HG02678 (cell line): ENCODE results near the gene CD164.

Experiments
- ATAC-seq: cut with Tn5 transposase; IDR thresholded peaks from one replicate; pipeline ENCODE4 v1.9.1; 2021; ENCODE audit warnings: mild to moderate bottlenecking, moderate library complexity; ENCODE audit not compliant: unreplicated experiment

Gene CD164

DNA sequence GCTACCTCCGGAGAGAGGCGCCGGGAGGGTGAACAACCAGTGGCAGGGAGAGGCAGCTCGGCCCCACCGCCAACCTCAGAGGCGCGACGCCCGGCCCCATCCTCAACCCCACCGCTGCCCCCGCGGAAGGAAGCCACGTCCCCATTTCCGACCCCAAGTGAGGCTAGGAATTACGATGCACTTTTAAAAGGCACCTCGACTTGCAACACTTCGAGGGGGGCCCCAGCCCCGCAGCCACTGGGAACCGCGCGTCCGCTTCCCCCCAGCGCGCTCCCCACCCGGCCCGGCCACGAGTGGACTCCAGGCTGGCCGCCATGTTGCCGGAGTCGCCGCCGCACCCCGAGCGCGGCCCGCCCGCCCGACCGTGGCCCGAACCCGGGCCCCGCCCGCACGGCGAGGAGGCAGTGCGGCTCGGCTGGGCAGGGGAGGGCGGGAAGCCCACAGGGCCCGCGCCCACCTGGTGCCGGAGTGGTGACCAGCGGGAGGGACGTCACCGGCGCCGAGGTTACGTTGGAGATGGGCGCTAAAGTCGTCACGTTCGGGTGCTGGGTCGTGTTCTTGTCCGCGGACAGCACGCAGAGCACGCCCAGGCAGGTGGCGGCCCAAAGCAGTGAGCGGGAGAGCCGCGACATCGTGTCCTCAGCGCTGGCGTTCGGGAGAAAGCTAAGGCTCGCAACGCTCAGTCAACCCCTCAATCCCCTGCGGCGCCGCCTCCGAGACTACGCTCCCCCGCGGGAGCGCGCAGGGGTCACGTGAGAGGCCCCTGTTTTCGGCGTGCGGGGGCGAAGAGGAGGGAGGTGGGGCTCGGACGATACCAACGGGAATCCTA is at the start of gene CD164:
CD164 (minus strand) TSS at position 721 of the 829 bp plus-strand sequence; CDS start at position 632, 89 bp downstream.
- peak; percentile 47 for ATAC-seq

DNA sequence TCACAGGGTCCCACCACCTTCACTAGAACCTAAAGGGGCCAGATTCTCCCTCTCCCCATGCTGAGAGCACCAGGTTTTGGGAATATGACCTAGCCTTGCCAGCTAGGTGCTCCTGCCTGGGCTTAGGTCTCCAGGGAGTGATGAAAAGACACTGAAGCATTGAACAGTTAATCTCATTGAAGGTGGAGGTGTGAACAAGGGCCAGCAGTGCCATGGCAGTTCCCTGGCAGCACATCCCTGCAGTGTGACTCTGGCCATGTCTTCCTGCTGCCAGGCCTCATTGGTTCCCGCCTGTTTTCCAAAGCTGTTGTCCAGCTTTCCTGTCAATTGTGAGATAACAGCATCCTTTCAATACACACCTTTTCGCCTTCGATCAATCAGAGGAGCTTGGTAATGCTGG is 47.2 kb upstream of the CD164 start:
- ATAC-seq, result no peak

DNA sequence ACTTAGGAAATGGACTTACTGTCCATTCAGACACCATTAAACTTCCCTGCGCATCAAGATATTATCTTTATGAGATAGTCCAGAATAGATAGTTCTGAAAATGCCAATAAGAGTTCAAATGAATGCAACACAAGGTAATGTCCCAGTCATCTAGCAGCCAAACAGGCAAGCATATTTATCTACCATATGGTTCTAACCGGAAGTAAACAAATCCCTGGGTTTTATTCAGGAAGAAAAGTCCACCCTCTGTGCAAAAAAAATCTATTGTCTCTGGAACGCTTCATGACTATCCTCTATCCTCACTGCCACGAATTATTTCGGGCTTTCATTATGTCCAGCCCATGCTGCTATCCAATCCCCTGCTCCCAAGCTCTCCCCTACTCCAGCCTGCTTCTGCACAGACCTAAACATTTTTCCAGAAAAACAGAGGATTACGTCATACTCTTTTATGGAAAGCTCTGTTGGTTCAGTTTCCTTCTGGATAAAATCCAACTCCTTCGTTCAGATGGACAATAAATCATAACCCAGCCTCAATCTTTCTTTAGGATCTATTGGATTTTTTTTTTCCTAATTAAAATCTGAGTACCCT is 46.7 kb upstream of the CD164 start:
- ATAC-seq, result no peak

DNA sequence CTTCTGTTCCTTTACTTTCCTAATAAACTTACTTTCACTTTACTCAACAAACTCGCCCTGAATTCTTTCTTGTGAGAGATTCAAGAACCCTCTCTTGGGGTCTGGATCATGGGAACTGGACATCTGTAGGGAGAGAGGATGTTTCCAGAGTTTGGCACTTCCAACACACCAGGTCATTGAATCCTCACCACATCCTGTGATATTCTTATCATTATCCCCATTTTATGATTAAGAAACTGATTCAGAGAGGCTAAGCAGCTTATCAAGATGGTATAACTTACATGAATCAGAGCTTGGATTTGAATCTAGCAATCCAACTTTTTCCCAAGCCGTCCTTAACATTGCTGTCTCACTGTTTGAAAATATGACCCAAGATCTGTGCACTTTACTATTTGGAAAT is 42.7 kb upstream of the CD164 start:
- ATAC-seq, result no peak

DNA sequence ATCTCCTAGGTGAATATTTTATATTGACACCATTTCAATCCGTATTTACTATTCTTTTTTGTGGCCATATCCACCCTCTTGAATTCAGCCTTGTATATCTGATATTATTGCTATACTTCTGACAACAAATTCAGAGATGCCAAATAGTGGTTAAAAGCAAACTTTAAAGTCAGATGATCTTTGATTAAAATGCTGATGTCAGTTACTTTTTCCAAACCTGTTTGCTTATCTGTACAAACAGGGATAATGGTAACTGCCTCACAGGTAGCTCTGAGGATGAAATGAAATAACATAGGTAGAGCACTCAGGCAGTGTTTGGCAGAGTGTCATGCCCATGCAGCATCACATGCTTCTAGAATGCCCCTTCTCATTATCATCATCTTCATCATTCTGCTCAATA is 38.9 kb upstream of the CD164 start:
- ATAC-seq, result no peak

DNA sequence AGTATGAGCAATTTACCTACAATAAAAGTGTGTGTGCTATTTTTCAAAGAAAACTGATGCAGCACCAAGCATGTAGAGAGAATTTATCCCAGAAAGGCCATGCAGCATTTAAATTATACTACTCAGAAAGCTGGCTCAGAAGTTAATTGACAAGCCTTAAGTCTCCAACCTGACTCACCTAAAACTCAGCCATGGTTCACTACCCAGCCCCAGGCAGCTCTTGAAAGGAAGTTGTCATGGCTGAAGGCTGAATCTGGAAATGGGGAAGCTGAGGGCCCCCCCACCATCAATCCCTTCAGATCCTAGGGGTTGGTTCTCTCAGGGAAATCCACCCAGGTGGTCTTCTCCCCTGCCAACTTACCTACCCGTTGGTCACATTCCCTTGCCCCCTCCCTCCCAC is 38.5 kb upstream of the CD164 start:
- no peak for ATAC-seq

DNA sequence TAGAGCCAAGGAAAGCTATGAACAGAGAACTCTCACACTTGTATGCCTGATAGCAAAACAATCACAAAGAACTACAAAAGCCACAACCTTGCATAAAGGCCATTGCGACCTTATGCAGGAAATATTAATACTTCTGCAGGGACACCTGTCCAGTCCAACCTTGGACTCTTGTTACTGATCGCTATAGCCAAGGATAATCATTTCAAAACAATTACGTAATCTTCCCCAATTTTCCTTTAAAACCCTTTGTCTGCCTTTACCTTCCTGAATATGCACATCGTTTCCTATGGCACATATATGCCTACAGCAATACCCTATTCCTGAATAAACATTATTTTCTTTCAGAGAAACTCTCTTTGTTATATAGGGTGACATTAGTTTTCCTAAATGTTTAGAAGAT is 35.4 kb upstream of the CD164 start:
- no peak for ATAC-seq

DNA sequence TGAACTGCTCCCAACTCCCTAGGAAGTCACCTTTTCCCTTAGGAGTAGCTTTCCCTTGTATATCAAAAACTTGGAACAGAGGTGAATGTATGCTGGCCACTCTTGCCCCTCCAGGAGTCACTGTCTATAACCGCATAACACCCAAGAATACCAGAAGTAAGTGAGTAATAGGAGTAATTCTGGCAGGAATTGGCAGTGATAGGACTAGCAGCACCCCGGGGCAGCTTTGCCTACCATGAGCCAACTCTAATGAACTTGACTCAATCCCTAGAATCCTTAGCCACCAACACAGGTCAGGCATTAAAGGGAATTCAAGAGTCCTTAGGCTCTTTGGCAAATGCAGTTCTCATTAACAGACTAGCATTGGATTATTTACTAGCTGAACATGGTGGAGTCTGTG is 28.8 kb upstream of the CD164 start:
- ATAC-seq, result no peak

DNA sequence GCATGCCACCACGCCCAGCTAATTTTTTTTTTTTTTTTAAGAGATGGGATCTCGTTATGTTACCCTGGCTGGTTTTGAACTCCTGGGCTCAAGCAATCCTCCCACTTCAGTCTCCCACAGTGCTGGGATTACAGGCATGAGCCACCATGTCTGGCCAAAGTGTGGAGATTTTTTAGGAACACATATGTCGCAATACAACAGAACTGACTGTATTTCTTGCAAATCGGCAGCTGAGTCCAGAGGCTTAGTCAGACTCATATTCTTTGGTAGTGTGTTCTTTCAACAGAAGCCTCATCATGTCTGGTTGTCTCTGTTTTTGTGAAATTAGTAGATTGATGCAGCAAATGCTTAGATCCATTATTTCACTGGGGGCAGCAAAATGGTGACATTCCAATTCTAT is 23.9 kb upstream of the CD164 start:
- no peak for ATAC-seq

DNA sequence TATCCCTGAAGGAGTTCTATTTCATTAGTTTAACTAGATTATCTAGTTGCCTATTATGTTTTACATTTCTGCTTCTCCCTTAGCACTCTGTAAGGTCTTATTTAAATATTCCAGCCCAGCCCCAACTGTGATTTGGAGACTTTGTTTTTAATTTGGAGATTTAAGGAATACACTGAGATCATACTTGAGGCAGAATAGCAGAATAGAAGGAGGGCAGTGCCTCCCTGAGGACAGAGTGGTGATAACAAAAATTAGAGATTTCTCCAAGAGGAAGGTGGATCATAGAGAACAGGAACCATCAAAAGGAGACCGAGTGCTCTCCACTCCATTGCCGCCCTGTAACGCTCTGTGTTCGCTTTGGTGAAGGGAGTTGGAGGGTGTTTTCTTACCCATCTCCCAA is 14.8 kb upstream of the CD164 start:
- ATAC-seq, result no peak

DNA sequence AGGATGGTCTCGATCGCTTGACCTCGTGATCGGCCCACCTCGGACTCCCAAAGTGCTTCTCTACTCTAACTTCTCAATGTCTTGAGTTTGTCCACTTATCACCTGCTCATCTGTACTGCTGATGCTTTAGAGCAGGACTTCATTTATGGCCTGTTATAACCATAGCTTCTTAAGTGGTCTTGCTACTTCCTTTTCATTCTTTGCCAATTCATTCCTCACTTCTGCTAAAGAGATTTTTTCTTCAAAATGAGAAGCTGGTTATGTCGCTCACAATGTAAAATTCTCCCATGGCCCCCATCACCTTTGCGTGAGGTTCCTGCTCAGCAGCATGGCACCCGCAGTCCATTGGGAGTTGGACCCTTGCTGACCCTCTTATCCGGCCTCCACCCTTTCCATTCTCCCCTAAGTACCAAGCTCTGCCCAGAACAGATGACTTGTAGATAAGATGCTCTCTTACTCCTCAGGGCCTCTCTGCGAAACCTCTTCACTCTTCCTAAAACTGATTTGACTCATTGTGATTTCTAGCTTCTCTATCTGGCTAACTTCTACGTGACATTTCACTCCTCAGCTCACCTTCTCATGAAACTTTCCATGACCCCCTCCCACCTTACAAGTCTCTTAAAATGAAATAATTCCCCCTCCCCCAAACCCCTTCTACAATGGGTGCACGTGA is 13.9 kb upstream of the CD164 start:
- no peak for ATAC-seq

DNA sequence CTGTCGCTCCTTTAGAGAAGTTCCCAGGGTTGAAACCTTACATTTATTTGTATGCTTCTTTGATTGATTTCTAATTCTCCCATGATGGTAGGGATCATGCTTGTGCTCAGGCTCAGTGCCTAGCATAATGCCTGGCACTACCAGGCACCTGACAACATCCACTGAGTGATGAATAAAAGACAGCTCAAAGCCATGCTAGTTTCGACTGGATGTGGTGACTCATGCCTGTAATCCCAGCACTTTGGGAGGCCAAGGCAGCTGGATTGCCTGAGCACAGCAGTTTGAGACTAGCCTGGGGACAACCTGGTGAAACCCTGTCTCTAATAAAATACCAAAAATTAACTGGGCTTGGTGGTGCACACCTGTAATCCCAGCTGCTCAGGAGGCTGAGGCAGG is 11.6 kb upstream of the CD164 start:
- no peak for ATAC-seq

DNA sequence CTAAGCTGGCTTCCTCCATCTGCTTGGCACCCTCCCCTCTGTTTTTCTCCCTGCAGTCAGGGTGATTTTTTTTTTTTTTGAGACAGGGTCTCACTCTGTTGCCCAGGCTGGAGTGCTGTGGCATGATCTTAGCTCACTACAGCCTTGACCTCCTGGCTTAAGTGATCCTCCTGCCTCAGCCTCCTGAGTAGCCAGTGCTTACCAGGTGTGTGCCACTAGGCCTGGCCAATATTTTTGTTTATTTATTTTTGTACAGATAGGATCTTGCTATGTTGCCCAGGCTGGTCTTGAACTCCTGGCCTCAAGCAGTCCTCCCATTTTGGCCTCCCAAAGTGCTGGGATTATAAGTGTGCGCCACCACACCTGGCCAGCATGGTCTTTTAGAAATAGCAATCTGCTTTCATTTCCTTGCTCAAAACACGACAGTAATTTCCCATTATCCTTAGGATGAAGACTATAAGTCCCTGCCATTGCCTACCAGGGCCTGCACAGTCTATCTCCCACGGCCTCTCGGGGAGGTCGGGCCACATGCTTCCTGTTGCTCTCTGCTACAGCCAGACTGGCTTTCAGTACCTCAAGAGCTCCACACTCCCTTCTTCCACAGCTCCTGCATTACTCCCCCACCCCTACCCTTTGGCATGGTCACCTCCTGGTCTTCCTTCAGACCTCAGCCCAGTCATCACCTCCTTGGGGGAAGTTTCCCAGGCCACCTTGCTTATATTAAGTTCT is 11.1 kb upstream of the CD164 start:
- no peak for ATAC-seq

DNA sequence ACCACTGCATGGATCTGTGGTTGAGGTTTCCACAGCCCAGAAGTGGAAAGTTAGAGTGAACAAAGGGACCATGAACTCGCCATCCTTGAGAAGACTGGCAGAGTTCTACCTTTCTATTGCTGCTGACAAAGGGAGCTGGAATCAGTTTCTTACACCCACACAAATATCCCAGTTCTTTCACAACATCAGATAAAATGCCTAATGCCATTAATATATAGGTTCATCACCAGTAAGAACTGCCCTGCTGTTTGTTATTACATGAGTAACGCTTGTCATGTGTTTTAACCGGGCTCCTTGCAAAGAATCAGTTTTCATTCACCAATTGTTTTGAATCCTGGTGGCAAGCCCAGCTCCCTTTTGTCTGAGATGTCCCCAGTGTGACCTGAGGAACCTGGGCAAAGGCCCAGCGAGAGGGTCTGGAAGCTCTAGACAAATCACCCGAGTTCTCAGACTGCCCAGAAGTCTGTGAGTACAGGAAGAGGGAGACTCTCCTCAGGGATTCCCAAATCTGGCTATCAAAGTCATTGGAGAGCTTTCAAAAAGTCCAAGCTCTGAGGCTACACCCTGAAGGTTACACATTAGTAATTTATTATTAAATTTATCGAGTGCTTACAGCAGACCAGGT is 7.5 kb upstream of the CD164 start:
- ATAC-seq, result no peak

DNA sequence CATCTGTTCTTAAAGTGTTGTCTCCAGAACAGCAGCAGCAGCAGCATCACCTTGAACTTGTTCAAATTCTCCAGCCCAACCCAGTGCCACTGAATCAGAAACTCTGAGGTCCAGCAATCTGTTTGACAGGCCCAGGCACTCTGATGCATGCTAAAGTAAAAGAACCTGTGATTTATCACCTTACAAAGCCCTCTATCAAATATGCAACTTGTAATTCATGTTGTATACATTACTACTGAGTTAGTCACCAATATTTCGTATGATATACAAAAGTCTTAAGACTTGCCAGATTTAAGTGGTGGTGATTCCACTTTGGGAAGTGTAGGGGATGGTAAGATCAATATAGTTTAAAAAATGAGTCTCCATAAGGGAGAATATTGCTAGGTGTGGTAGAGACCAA is 6.0 kb upstream of the CD164 start:
- ATAC-seq, result no peak

DNA sequence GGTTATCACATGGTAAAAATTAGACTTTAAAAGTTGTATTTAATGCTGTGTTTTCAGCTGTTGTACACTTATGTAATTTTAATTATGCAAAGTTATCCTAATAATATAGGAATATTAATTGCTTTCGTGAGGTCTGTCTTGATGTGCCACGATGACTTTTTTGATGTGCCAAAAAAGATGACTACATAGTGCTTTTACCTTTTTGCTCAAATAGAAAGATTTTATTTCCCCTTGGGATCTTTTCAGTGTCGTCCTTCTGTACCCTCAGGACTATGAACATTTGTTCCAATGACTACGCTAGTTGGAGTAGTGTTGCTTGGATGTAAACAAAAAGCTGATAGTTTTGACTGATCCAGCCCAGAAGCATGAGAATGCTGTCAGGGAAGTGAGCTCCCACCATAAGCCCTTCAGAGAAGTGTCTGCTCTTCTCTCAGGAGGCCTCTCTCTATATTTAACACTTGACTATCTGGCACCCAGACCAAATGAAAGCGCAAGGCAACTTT is 1.2 kb upstream of the CD164 start:
- no peak for ATAC-seq

DNA sequence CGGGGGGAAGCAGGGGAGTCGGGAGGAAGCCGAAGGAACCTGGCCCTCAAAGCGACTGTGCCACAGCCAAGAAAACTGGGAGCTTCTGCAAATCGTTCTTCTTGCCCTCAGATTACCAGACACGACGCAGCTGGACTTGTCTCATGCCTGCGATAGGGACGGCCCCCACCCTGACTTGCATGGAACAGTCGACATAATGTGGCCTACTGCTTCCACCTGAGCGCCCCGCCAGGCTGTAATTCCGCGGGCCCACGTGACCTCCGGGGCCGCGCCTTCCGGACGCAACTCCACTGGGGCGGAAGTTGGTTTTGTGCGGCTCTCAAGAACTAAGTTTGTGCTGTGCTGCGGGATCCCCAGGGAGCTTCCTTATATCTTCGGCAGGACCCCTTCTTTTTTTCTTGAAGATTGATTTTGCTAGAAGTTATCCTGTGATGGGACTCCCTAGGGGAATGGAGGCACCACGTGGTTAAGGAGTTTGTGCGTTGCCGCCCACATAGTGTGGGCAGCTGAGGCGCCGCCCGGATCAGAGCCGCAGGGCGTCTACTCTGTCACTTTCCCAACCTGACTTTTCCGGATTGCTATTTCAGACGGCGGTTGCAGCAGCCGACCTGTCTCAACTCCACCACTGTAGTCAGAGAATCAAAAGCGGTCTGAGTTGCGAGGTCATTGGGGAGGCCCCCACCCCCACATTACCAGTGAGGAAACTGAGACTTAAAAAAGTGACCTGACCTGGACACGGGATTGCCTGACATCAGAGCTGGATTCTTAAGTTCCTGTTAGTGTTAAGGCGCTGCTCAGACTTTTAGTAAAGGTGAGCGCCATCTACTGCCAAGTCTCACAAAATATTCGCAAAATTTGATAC is 540 bp upstream of the CD164 start:
- ATAC-seq, result peak; percentile 67

DNA sequence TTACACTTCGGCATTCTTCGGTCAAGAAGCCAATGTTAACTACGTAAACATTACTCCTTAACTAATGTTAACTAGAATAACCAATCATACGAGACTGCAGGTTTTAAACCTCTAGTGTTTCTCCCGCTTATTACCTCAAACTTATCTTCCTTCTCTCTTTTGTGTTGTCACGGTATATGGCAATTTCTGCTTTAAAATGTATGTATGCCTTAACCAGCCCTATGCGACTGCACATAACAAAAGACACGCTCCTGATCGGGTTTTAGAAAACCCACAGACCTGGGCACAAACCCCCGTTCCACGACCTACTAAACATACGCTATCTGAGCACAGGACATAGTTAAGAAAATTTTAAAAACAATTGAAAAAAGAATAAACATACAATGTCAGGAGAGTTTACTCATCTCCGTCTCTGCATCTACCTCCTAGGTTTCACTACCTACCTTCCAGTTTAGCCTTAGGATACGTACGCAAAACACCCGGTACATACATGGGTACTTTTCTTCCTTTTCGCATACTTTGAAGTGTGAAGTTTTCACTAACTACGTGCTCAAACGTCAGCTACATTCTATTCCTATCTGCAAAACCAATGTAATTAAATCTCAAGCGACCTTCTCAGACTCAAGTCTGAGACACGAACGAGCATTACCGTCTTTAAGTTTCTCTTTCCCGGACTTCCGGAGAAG is 1.1 kb downstream of the CD164 start:
- no peak for ATAC-seq

DNA sequence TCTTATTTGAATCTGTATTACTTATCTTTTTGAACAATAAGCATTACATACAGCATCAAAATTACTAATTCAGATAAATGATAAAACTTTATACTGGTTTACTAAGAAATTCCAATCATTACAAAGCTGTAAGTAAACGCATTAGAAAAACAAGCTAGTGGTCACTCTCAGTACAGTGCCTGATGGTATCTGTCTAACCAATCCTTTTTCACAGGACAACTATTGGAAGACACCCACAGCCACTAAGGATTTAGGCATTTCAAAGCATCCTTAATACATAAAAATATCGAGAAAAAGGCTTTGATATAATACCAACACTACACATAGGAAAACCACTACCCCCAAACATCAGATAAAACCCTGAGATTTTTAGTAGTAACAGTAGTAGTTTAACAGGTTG is 2.6 kb downstream of the CD164 start:
- ATAC-seq, result no peak
